ENCODE data around the gene TSPO. TPM values are rescaled to one million over a fixed set of nuclear protein-coding genes. Genes with fewer than 3 reads are reported as not detected.

The TSPO gene
- total RNA-seq, 2 donors from 2014 or later, result 238 to 472 TPM

DNA sequence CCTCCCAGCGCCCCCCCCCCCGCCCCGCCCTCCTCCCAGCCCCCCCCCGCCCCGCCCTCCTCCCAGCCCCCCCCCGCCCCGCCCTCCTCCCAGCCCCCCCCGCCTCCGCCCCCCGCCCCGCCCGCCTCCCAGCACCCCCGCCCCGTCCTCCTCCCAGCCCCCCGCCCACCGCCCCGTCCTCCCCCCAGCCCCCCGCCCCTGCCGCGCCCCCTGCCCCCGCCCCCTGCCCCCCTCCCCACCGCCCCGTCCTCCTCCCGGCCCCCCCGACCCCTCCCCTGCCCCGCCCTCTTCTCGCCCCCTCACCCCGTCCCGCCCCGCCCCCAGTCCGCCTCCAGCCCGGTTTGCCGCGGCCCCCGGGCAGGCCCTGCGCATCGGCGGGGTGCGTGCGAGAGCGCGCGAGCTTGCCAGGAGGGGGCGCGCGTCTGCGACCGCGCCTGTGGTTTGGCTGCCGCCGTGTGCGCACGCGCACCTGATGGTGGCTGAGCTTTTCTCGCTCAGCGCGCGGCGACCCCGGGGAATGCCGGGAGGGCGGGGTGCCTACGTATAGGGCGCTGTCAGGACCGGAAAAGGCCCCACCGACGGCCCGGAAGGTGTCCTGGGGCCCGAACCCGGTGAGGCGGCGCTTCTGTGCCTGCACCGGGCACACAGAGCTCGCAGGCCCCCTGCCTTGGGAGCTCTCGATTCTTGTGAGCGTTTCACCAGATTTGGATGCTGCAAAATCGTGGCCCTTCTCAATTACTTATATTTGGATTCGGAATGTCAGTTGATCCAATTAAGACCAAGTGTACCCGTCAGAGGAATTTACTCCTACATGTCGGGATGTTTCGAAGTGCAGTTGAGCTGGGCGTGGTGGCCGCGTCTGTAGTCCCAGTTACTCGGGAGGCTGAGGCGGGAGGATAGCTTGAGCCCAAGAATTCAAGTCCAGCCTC lies 36.1 kb downstream of the TSPO start:
- no peaks in the 10 kb centered on the region for H3K9me3 ChIP-seq
- ATAC-seq (ENCODE audit: insufficient number of reproducible peaks, low FRiP score, low read depth) (peak; percentile 82), DNase-seq (ENCODE audit: low spot score) (peak; percentile 63)
- H3K4me1 ChIP-seq (ENCODE audit: control insufficient read depth in 1 of 2, low read depth in 2 of 2), result peaks cover 4 to 19% of the 10 kb centered on the region in 2 donors
- no peaks in the 10 kb centered on the region for H3K27me3 ChIP-seq (replicated peaks; ENCODE audit: insufficient read depth)
- TF ChIP-seq, protein P1, sequence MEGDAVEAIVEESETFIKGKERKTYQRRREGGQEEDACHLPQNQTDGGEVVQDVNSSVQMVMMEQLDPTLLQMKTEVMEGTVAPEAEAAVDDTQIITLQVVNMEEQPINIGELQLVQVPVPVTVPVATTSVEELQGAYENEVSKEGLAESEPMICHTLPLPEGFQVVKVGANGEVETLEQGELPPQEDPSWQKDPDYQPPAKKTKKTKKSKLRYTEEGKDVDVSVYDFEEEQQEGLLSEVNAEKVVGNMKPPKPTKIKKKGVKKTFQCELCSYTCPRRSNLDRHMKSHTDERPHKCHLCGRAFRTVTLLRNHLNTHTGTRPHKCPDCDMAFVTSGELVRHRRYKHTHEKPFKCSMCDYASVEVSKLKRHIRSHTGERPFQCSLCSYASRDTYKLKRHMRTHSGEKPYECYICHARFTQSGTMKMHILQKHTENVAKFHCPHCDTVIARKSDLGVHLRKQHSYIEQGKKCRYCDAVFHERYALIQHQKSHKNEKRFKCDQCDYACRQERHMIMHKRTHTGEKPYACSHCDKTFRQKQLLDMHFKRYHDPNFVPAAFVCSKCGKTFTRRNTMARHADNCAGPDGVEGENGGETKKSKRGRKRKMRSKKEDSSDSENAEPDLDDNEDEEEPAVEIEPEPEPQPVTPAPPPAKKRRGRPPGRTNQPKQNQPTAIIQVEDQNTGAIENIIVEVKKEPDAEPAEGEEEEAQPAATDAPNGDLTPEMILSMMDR (IDR thresholded peaks at IDR 0.05), result peak; percentile 70
- H3K36me3 ChIP-seq, result no peaks in the 10 kb centered on the region
- peak overlapping the region; percentile 77 for H3K4me3 ChIP-seq
- H3K27ac ChIP-seq, result peak overlapping the region; percentile 91 to 92

DNA sequence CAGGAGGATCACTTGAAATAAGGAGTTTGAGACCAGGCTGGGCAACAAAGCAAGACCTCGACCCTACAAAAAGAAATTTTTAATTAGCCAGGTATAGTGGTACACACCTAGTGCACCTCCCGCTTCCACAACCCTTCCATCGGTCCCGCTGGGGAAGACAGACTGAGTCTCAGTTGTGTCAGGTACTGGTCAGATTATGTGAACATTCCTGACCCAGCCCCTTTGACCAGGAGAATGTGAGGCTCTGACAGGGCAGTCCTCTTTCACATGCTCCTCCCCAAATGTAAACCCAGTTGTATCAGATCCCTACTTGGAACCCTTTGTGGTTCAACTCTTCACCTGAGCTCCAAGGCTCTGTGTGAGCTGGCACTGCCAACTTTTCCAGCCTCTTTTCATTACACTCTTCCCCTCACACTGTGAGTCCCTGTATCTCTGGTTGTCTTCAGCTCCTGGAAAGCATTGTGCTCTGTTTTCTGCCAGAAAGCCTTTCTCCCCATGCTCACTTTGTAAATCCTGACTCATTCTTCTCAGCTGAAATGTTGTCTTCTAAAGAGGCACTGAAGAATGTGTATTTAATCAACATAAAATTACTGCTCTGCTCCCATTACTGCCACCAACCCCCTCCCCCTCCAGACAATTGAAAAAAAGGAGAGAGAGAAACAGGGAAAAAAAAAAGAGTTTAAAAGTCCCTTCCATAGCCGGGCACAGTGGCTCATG lies 37.6 kb downstream of the TSPO start:
- Histone ChIP-seq H3K36me3 (no peaks in the 10 kb centered on the region), H3K4me1 (ENCODE audit: control insufficient read depth in 1 of 2, low read depth in 2 of 2) (peaks cover 4 to 19% of the 10 kb centered on the region in 2 donors), H3K27me3 (replicated peaks; ENCODE audit: insufficient read depth) (no peaks in the 10 kb centered on the region), H3K9me3 (no peaks in the 10 kb centered on the region), H3K4me3 (no peak overlapping the region), H3K27ac (no peak overlapping the region)
- ATAC-seq (ENCODE audit: insufficient number of reproducible peaks, low FRiP score, low read depth), result no peak
- TF ChIP-seq, protein P1 (IDR thresholded peaks at IDR 0.05), result no peak
- no peak for DNase-seq (ENCODE audit: low spot score)

DNA sequence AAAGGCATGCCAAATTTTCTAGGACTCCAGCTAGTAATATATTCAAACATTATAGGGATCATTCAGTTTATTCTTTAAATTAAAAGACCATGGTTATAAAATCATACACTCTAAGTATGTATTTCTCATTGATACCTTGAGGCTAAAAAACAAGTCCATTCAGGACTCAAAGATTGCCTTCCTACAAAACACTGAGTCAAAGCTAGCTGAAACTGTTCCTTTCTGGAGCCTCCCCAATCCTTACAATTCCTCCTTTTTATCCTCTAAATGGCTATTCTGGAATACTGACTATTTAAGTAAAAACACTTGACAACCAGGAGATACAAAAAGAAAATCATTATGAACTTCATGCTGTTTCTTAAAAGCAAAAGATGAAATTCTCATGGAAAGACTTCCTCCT lies 40.5 kb downstream of the TSPO start:
- no peak for ATAC-seq (ENCODE audit: insufficient number of reproducible peaks, low FRiP score, low read depth)
- Histone ChIP-seq H3K4me1 (ENCODE audit: control insufficient read depth in 1 of 2, low read depth in 2 of 2) (peaks cover 0 to 6% of the 10 kb centered on the region in 2 donors), H3K36me3 (no peaks in the 10 kb centered on the region), H3K4me3 (no peak overlapping the region), H3K9me3 (no peaks in the 10 kb centered on the region), H3K27me3 (replicated peaks; ENCODE audit: insufficient read depth) (no peaks in the 10 kb centered on the region), H3K27ac (no peak overlapping the region)
- TF ChIP-seq, protein P1 (IDR thresholded peaks at IDR 0.05), result no peak
- no peak for DNase-seq (ENCODE audit: low spot score)

DNA sequence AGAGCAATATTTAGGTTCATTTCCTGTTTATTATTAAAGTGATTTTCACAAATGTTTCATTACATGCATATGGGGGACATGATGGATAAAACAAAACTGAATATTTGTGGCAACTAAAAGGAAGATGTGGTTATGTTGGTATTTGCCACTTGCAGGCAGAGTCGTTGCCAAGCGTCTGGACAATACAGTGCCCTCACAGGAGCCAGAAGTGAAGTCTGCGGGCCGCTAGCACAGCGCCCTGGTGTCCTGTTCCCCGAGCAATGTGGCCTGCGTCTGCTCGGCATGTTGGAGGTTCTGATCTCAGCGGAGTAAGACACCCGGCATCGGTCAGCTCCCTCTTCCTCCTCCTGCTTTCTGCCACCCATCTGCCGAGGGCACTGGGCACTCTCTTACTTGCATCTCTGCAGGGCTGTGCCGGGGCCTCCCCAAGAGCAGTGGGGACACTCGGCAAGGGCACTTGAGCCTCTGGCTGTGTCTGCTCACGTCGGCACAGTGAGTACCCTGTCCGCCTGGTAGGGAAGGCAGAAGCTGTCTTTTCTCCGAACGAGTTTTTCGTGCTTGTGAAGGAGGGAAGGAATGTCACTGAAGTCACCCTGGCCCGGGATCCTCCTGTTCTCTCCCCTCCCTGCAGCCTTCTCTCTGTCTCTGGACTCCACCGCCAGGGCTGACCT lies 46.0 kb downstream of the TSPO start:
- H3K27me3 ChIP-seq (replicated peaks; ENCODE audit: insufficient read depth), result no peaks in the 10 kb centered on the region
- no peak overlapping the region for H3K27ac ChIP-seq
- no peak overlapping the region for H3K4me3 ChIP-seq
- H3K4me1 ChIP-seq (ENCODE audit: control insufficient read depth in 1 of 2, low read depth in 2 of 2), result no peaks in the 10 kb centered on the region
- no peaks in the 10 kb centered on the region for H3K36me3 ChIP-seq
- ATAC-seq (ENCODE audit: insufficient number of reproducible peaks, low FRiP score, low read depth) (no peak), DNase-seq (ENCODE audit: low spot score) (no peak)
- TF ChIP-seq, protein P1 (IDR thresholded peaks at IDR 0.05), result no peak
- no peaks in the 10 kb centered on the region for H3K9me3 ChIP-seq

DNA sequence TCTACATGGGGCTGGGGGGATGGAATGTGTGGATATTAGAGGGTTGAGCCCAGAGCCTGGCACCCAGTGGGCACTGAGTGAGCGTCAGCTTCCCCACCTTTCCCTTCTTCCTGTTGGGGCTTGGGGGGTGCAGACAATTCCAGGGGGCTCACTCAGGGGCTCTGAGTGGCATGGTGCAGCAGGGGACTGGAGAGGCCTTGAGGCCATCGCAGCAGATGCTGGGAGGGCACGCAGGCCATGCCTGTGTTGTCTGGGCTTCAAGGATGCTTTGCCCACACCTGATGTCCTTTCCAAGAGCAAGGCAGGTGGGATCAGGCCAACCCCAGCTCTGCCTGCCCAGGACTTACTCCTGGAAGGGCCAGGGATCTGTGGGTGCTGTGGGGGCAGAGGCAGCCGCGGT lies 46.8 kb downstream of the TSPO start:
- ATAC-seq (ENCODE audit: insufficient number of reproducible peaks, low FRiP score, low read depth) (no peak), DNase-seq (ENCODE audit: low spot score) (no peak)
- no peaks in the 10 kb centered on the region for H3K4me1 ChIP-seq (ENCODE audit: control insufficient read depth in 1 of 2, low read depth in 2 of 2)
- H3K9me3 ChIP-seq, result no peaks in the 10 kb centered on the region
- H3K27ac ChIP-seq, result no peak overlapping the region
- TF ChIP-seq, protein P1 (IDR thresholded peaks at IDR 0.05), result no peak
- no peaks in the 10 kb centered on the region for H3K36me3 ChIP-seq
- H3K4me3 ChIP-seq, result no peak overlapping the region
- no peaks in the 10 kb centered on the region for H3K27me3 ChIP-seq (replicated peaks; ENCODE audit: insufficient read depth)
